GM19467 (cell line): ENCODE data around the gene ABHD8.
A peak's percentile ranks its signal among the peaks of the same experiment; 100 is the strongest.

Experiments
- ATAC-seq: cut with Tn5 transposase; IDR thresholded peaks from one replicate; pipeline ENCODE4 v1.9.1; 2021; ENCODE audit warnings: mild to moderate bottlenecking, moderate library complexity; ENCODE audit not compliant: unreplicated experiment

The ABHD8 gene

GRCh38 chr19:17333611-17334413 lies 30.6 kb upstream of the ABHD8 start:
- ATAC-seq = peak; percentile 3

GRCh38 chr19:17332677-17333581 lies 29.7 kb upstream of the ABHD8 start:
- no peak for ATAC-seq

- no peak for ATAC-seq
Observed at GRCh38 chr19:17332360-17332676, 29.1 kb upstream of the ABHD8 start.

- ATAC-seq = no peak
Observed at GRCh38 chr19:17331045-17331558, 27.9 kb upstream of the ABHD8 start.

- ATAC-seq = no peak
Observed at GRCh38 chr19:17330262-17331044, 27.2 kb upstream of the ABHD8 start.

- no peak for ATAC-seq
Observed at GRCh38 chr19:17329366-17330261, 26.4 kb upstream of the ABHD8 start.

- ATAC-seq = no peak
Observed at GRCh38 chr19:17328517-17329365, 25.5 kb upstream of the ABHD8 start.

GRCh38 chr19:17327654-17328516 lies 24.7 kb upstream of the ABHD8 start:
- ATAC-seq = no peak

GRCh38 chr19:17327068-17327653 lies 23.9 kb upstream of the ABHD8 start:
- ATAC-seq = no peak

- no peak for ATAC-seq
Observed at GRCh38 chr19:17326595-17326966, 23.4 kb upstream of the ABHD8 start.

GRCh38 chr19:17325881-17326594 lies 22.8 kb upstream of the ABHD8 start:
- ATAC-seq = no peak

GRCh38 chr19:17325133-17325532 lies 21.9 kb upstream of the ABHD8 start:
- ATAC-seq = no peak

GRCh38 chr19:17324357-17325114 lies 21.3 kb upstream of the ABHD8 start:
- ATAC-seq = no peak

GRCh38 chr19:17323964-17324332 lies 20.7 kb upstream of the ABHD8 start:
- no peak for ATAC-seq

GRCh38 chr19:17323300-17323963 lies 20.2 kb upstream of the ABHD8 start:
- ATAC-seq = no peak

GRCh38 chr19:17322854-17323253 lies 19.6 kb upstream of the ABHD8 start:
- ATAC-seq = no peak
